ENCODE results near the gene EFTUD2.

Gene EFTUD2

DNA sequence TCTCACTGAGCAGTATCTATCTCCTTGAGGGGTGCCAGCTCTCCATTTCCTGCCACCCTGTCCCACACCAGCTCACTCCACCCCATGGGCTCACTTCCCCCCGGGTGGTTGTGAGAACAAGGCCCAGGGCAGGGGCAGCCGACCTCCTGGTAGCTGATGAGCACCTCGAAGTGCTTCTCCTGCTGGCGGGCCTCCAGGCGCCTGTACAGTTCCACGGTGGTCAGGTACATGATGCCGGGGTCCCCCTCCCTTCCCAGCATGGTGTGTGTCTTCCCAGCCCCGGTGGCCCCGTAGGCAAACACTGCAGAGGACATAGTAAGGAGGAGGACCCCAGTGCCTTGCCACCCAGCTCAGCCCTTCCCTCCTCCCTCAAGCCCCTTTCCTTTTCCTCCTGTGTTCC is 35.9 kb upstream of the EFTUD2 start:
- Histone ChIP-seq H3K36me3 (replicated peaks; ENCODE audit: low read depth, low read length) (peaks cover 62% of the 10 kb centered on the region), H3K9me3 (ENCODE audit: insufficient read depth, low read length) (no peaks in the 10 kb centered on the region)

DNA sequence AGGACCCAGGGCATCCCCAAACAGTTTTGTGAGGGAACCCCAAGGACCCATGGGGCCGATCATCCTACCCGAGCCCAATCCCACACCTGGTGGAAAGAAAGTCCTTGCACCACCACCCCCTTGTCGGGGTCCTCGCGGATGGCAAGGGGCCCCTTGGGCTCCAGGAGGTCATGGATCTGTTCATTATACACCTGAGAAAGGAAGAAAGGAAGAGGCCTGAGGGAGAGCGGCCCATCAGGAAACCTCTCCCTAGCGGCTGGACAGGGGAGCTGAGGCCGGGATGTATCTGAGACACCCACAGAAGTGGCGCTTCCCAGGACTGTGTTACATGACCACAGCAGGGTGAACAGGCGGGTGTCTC is 35.5 kb upstream of the EFTUD2 start:
- TF ChIP-seq EZH2phosphoT487 (IDR thresholded peaks at IDR 0.05; ENCODE audit: low read depth): no peak
- TF ChIP-seq, protein P1, sequence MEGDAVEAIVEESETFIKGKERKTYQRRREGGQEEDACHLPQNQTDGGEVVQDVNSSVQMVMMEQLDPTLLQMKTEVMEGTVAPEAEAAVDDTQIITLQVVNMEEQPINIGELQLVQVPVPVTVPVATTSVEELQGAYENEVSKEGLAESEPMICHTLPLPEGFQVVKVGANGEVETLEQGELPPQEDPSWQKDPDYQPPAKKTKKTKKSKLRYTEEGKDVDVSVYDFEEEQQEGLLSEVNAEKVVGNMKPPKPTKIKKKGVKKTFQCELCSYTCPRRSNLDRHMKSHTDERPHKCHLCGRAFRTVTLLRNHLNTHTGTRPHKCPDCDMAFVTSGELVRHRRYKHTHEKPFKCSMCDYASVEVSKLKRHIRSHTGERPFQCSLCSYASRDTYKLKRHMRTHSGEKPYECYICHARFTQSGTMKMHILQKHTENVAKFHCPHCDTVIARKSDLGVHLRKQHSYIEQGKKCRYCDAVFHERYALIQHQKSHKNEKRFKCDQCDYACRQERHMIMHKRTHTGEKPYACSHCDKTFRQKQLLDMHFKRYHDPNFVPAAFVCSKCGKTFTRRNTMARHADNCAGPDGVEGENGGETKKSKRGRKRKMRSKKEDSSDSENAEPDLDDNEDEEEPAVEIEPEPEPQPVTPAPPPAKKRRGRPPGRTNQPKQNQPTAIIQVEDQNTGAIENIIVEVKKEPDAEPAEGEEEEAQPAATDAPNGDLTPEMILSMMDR (IDR thresholded peaks at IDR 0.05; ENCODE audit: low read depth, low read length): no peak
- Histone ChIP-seq H3K4me3 (ENCODE audit: low read length) (no peak overlapping the region), H3K9ac (ENCODE audit: low read length) (no peak overlapping the region), H4K20me1 (ENCODE audit: insufficient read depth, low read length) (no peaks in the 10 kb centered on the region; the same call in 1 of the 2 replicates), H3K36me3 (replicated peaks; ENCODE audit: low read depth, low read length) (peaks cover 64% of the 10 kb centered on the region), H2AFZ (ENCODE audit: low read depth, low read length) (no peak overlapping the region), H3K79me2 (ENCODE audit: low read length) (peaks cover 33% of the 10 kb centered on the region), H3K27ac (ENCODE audit: low read length) (no peak overlapping the region), H3K4me2 (ENCODE audit: low read length) (no peak overlapping the region), H3K27me3 (ENCODE audit: low read depth, low read length) (no peaks in the 10 kb centered on the region), H3K9me3 (ENCODE audit: insufficient read depth, low read length) (no peaks in the 10 kb centered on the region), H3K4me1 (ENCODE audit: low read length) (no peaks in the 10 kb centered on the region)

More for the DNA sequence above, 35.9 kb upstream of the EFTUD2 start:
- Histone ChIP-seq H3K4me3 (ENCODE audit: low read length) (no peak overlapping the region), H3K27ac (ENCODE audit: low read length) (no peak overlapping the region), H3K79me2 (ENCODE audit: low read length) (peaks cover 37% of the 10 kb centered on the region), H3K27me3 (ENCODE audit: low read depth, low read length) (no peaks in the 10 kb centered on the region), H3K4me2 (ENCODE audit: low read length) (no peak overlapping the region), H2AFZ (ENCODE audit: low read depth, low read length) (no peak overlapping the region), H3K9ac (ENCODE audit: low read length) (no peak overlapping the region), H4K20me1 (ENCODE audit: insufficient read depth, low read length) (no peaks in the 10 kb centered on the region; the same call in 1 of the 2 replicates), H3K4me1 (ENCODE audit: low read length) (no peaks in the 10 kb centered on the region)
- no peak for TF ChIP-seq EZH2phosphoT487 (IDR thresholded peaks at IDR 0.05; ENCODE audit: low read depth)
- TF ChIP-seq, protein P1 (IDR thresholded peaks at IDR 0.05; ENCODE audit: low read depth, low read length): no peak

DNA sequence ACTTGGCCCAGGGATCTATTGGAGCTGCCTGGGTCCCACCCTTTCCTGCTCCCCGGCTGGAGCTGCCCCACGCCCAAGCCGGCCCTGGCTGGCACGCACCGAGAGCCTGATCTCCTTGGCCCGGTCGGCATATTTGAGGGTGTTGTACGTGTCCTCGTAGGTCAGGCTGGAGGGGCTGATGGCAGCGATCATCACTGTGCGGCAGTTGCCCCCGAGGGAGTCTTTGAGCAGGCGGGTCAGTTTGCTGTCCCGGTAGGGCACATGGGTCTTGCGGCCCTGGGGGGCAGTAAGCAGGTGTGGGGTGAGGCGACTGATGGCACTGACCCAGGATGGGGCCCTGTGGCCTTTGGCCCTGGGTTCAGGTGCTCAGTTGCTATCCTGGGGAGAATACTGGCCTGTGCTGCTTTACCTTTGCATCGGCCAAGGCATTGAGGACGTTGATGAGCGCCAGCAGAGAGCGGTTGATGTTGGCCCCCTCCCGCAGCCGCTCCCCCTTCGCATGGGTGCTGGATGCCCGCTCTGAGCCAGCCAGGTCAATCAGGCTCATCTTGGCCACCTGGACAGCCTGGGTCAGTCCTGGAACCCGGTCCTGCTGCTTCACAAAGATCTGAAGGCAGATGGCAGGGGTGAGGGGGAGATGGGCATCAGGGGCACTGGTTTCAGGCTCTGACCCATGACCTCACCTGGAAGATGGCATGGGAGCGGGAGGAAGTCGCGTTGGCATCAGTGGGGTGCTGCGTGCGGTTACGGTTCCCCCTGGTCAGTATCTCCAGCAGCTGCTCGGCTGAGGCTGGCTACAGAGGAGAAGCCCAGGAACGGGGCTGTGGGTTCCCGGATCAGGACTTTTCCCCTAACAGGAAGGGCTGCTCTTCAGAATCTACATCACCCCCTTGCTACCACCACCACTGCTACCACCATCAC is 34.8 kb upstream of the EFTUD2 start:
- H3K9me3 ChIP-seq (ENCODE audit: insufficient read depth, low read length): no peaks in the 10 kb centered on the region
- no peaks in the 10 kb centered on the region for H3K27me3 ChIP-seq (ENCODE audit: low read depth, low read length)
- no peak overlapping the region for H3K27ac ChIP-seq (ENCODE audit: low read length)
- H3K79me2 ChIP-seq (ENCODE audit: low read length): peaks cover 27% of the 10 kb centered on the region
- no peak overlapping the region for H3K4me3 ChIP-seq (ENCODE audit: low read length)
- no peaks in the 10 kb centered on the region; the same call in 1 of the 2 replicates for H4K20me1 ChIP-seq (ENCODE audit: insufficient read depth, low read length)
- H3K36me3 ChIP-seq (replicated peaks; ENCODE audit: low read depth, low read length): peaks cover 70% of the 10 kb centered on the region
- no peak overlapping the region for H3K4me2 ChIP-seq (ENCODE audit: low read length)
- TF ChIP-seq, protein P1 (IDR thresholded peaks at IDR 0.05; ENCODE audit: low read depth, low read length): no peak
- no peak for TF ChIP-seq EZH2phosphoT487 (IDR thresholded peaks at IDR 0.05; ENCODE audit: low read depth)
- H3K9ac ChIP-seq (ENCODE audit: low read length): no peak overlapping the region
- no peaks in the 10 kb centered on the region for H3K4me1 ChIP-seq (ENCODE audit: low read length)
- H2AFZ ChIP-seq (ENCODE audit: low read depth, low read length): no peak overlapping the region

DNA sequence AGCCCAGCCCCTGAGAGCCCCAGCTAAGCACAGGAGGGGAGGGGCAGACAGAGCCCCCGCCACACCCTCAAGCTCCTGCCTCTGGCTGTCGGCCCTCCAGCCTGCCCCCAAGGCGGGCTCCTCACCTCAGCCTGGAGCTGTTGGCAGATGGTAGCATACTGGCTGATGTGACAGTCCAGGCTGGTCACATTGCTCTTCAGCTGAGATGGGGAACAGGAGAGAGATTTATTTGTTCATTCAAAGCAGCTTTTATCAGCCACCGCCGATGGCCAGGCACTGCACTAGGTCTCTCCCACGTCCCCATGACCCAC is 33.5 kb upstream of the EFTUD2 start:
- H4K20me1 ChIP-seq (ENCODE audit: insufficient read depth, low read length): no peaks in the 10 kb centered on the region; the same call in 1 of the 2 replicates
- H2AFZ ChIP-seq (ENCODE audit: low read depth, low read length): no peak overlapping the region
- no peak overlapping the region for H3K27ac ChIP-seq (ENCODE audit: low read length)
- no peak overlapping the region for H3K4me3 ChIP-seq (ENCODE audit: low read length)
- H3K79me2 ChIP-seq (ENCODE audit: low read length): peaks cover 14% of the 10 kb centered on the region
- H3K9me3 ChIP-seq (ENCODE audit: insufficient read depth, low read length): no peaks in the 10 kb centered on the region
- H3K4me1 ChIP-seq (ENCODE audit: low read length): no peaks in the 10 kb centered on the region
- no peak overlapping the region for H3K4me2 ChIP-seq (ENCODE audit: low read length)
- TF ChIP-seq, protein P1 (IDR thresholded peaks at IDR 0.05; ENCODE audit: low read depth, low read length): no peak
- TF ChIP-seq EZH2phosphoT487 (IDR thresholded peaks at IDR 0.05; ENCODE audit: low read depth): no peak
- H3K9ac ChIP-seq (ENCODE audit: low read length): no peak overlapping the region
- peaks cover 78% of the 10 kb centered on the region for H3K36me3 ChIP-seq (replicated peaks; ENCODE audit: low read depth, low read length)
- H3K27me3 ChIP-seq (ENCODE audit: low read depth, low read length): no peaks in the 10 kb centered on the region

Data from OCI-LY3 (cell line).